Panc1 (cell line): ENCODE results near the gene SULF2.

Source experiments
- REST ChIP-seq, 2 experiments: IDR thresholded peaks; 2 replicates each; pipeline ENCODE4 v1.6.1; 2011 to 2012; ENCODE audit warnings: low read depth in 2 of 2, control low read depth in 1 of 2, low read length in 1 of 2, mild to moderate bottlenecking in 1 of 2, moderate library complexity in 1 of 2; ENCODE audit not compliant: insufficient read depth in 1 of 2
- SIN3A ChIP-seq: IDR thresholded peaks from 2 replicates; pipeline ENCODE4 v1.6.1; 2012; ENCODE audit warnings: low read depth, mild to moderate bottlenecking, low read length, moderate library complexity, borderline replicate concordance; ENCODE audit not compliant: insufficient read depth
- TF ChIP-seq, protein P1 (sequence below): fragments of 450-650 bp; IDR thresholded peaks from 2 replicates; pipeline ENCODE4 v1.5.1; 2017; ENCODE audit warnings: mild to moderate bottlenecking

- TF ChIP-seq, protein P1, sequence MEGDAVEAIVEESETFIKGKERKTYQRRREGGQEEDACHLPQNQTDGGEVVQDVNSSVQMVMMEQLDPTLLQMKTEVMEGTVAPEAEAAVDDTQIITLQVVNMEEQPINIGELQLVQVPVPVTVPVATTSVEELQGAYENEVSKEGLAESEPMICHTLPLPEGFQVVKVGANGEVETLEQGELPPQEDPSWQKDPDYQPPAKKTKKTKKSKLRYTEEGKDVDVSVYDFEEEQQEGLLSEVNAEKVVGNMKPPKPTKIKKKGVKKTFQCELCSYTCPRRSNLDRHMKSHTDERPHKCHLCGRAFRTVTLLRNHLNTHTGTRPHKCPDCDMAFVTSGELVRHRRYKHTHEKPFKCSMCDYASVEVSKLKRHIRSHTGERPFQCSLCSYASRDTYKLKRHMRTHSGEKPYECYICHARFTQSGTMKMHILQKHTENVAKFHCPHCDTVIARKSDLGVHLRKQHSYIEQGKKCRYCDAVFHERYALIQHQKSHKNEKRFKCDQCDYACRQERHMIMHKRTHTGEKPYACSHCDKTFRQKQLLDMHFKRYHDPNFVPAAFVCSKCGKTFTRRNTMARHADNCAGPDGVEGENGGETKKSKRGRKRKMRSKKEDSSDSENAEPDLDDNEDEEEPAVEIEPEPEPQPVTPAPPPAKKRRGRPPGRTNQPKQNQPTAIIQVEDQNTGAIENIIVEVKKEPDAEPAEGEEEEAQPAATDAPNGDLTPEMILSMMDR: no peak
- TF ChIP-seq SIN3A (no peak), REST (IDR thresholded peaks at IDR 0.05; ENCODE audit: insufficient read depth in 1 of 2, low read depth in 2 of 2, low read length in 1 of 2) (no peak)
Observed at GRCh38 chr20:47775841-47776240, 9.4 kb downstream of the SULF2 start.
